ENCODE measurements around the gene DBNL. TPM values are rescaled to one million over a fixed set of nuclear protein-coding genes. Genes with fewer than 3 reads are reported as not detected.

The DBNL gene
- total RNA-seq, 1 donor from 2014 or later, result 85.0 TPM

DNA sequence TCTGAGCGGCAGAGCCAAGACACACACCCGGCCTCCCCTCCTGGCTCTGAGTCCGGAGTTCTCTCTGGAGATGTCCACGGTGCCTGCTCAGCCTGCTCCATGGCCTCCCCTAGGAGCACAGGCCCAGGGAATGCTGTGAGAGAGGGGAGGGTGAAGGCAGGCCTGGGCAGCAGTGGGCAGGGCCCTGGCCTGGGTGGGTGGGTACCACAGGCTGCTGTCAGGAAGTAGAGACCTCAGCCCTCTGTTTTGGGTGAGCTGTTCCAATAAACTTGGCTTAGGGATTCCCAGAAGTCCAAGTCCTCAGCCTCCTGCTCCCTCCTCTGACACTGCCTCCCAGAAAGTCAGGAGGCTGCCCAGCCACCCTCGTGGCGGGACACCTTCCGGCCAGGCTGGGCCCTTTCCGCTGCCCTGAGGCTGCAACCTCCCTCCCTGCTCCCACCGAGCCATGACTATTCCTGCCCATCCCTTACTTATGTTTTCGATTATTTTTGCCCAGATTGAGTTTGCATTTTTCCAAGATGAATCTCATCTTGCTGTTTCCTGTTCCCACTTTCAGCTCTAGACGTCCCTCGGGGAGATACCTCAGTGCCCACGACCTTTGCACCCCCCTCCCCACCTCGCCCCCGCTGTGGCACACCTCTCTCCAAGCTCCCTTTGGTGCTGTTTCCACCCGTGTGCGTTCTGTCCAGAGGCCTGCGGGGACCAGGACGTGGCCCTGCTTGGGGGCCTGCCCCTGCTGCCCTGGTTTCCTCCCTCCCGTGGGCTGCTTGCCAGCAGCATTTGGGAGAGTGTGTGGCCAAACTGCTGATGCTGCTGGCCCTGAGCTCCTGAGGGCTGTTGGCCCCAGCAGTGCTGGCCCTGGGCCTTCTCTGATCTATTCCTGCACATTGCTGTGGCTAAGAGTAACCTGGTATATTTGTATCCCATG, 43.7 kb downstream of the DBNL start:
- H3K27ac ChIP-seq (ENCODE audit: low read depth, low read length), result peak overlapping the region; percentile 90
- DNase-seq (ENCODE audit: low read depth) (peak; percentile 83), FAIRE-seq (no peak)
- Mint-ChIP-seq H3K4me3 (ENCODE audit: unreplicated experiment) (no peak overlapping the region), H3K9me3 (ENCODE audit: unreplicated experiment) (peaks cover 3% of the 10 kb centered on the region), H3K4me1 (ENCODE audit: low read depth, unreplicated experiment) (peaks cover 28% of the 10 kb centered on the region), H3K27ac (ENCODE audit: unreplicated experiment) (peak overlapping the region; percentile 53), H3K36me3 (ENCODE audit: low read depth, unreplicated experiment) (no peaks in the 10 kb centered on the region), H3K27me3 (ENCODE audit: low read depth, unreplicated experiment) (no peaks in the 10 kb centered on the region)
- peaks cover 27% of the 10 kb centered on the region for H3K4me1 ChIP-seq (ENCODE audit: insufficient read depth, low read length)
- H3K4me3 ChIP-seq (ENCODE audit: insufficient read depth, low read depth, low read length), result no peak overlapping the region
- no peaks in the 10 kb centered on the region for H4K20me1 ChIP-seq (ENCODE audit: insufficient read depth, low read length)
- peak overlapping the region; percentile 73 for H3K9ac ChIP-seq (ENCODE audit: low read length)
- H3K4me2 ChIP-seq (ENCODE audit: low read length), result peak overlapping the region; percentile 72
- TF ChIP-seq EZH2 (IDR thresholded peaks at IDR 0.05; ENCODE audit: insufficient read depth, low read length), result no peak
- TF ChIP-seq, protein P1, sequence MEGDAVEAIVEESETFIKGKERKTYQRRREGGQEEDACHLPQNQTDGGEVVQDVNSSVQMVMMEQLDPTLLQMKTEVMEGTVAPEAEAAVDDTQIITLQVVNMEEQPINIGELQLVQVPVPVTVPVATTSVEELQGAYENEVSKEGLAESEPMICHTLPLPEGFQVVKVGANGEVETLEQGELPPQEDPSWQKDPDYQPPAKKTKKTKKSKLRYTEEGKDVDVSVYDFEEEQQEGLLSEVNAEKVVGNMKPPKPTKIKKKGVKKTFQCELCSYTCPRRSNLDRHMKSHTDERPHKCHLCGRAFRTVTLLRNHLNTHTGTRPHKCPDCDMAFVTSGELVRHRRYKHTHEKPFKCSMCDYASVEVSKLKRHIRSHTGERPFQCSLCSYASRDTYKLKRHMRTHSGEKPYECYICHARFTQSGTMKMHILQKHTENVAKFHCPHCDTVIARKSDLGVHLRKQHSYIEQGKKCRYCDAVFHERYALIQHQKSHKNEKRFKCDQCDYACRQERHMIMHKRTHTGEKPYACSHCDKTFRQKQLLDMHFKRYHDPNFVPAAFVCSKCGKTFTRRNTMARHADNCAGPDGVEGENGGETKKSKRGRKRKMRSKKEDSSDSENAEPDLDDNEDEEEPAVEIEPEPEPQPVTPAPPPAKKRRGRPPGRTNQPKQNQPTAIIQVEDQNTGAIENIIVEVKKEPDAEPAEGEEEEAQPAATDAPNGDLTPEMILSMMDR (IDR thresholded peaks at IDR 0.05; ENCODE audit: insufficient read depth, low read depth, low read length), result no peak
- no peaks in the 10 kb centered on the region for H3K9me3 ChIP-seq (ENCODE audit: insufficient read depth, low read depth, low read length)
- no peaks in the 10 kb centered on the region for H3K36me3 ChIP-seq (ENCODE audit: insufficient read depth, low read length)
- H3K79me2 ChIP-seq (ENCODE audit: insufficient read depth, low read length), result no peaks in the 10 kb centered on the region
- peak overlapping the region; percentile 77 for H2AFZ ChIP-seq (ENCODE audit: low read depth, low read length)
- no peaks in the 10 kb centered on the region for H3K27me3 ChIP-seq (ENCODE audit: insufficient read depth, low read length)

DNA sequence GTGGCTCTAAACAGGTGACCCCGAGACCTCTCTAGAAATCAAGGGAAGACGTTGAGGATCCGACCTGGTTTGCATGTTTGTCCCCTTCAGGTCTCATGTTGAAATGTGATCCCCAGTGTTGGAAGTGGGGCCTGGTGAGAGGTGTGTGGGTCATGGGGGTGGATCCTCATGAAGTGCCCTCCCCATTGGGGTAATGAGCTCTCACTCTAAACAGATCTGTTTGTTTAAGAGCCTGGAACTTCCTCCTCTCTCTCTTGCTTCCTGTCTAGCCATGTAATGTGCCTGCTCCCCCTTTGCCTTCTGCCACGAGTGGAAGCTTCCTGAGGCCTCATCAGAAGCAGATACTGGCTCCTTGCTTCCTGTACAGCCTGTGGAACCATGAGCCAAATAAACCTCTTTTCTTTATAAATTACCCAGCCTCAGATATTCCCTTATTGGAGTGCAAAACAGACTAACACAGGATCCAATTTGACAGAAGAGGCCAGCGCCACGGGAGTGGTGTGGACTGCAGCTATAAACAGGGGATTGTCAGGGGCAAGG, 48.7 kb downstream of the DBNL start:
- no peaks in the 10 kb centered on the region for H3K79me2 ChIP-seq (ENCODE audit: insufficient read depth, low read length)
- Mint-ChIP-seq H3K9me3 (ENCODE audit: unreplicated experiment) (peaks cover 3% of the 10 kb centered on the region), H3K4me3 (ENCODE audit: unreplicated experiment) (no peak overlapping the region), H3K27ac (ENCODE audit: unreplicated experiment) (no peak overlapping the region), H3K36me3 (ENCODE audit: low read depth, unreplicated experiment) (no peaks in the 10 kb centered on the region), H3K4me1 (ENCODE audit: low read depth, unreplicated experiment) (peaks cover 15% of the 10 kb centered on the region), H3K27me3 (ENCODE audit: low read depth, unreplicated experiment) (no peaks in the 10 kb centered on the region)
- H3K36me3 ChIP-seq (ENCODE audit: insufficient read depth, low read length), result no peaks in the 10 kb centered on the region
- H3K9ac ChIP-seq (ENCODE audit: low read length), result no peak overlapping the region
- TF ChIP-seq, protein P1 (IDR thresholded peaks at IDR 0.05; ENCODE audit: insufficient read depth, low read depth, low read length), result no peak
- no peak for TF ChIP-seq EZH2 (IDR thresholded peaks at IDR 0.05; ENCODE audit: insufficient read depth, low read length)
- no peak overlapping the region for H3K27ac ChIP-seq (ENCODE audit: low read depth, low read length)
- H3K27me3 ChIP-seq (ENCODE audit: insufficient read depth, low read length), result no peaks in the 10 kb centered on the region
- FAIRE-seq, result no peak
- H3K4me1 ChIP-seq (ENCODE audit: insufficient read depth, low read length), result peaks cover 11% of the 10 kb centered on the region
- no peak for DNase-seq (ENCODE audit: low read depth)
- H3K9me3 ChIP-seq (ENCODE audit: insufficient read depth, low read depth, low read length), result no peaks in the 10 kb centered on the region
- H4K20me1 ChIP-seq (ENCODE audit: insufficient read depth, low read length), result no peaks in the 10 kb centered on the region
- no peak overlapping the region for H3K4me2 ChIP-seq (ENCODE audit: low read length)
- no peak overlapping the region for H2AFZ ChIP-seq (ENCODE audit: low read depth, low read length)
- no peak overlapping the region for H3K4me3 ChIP-seq (ENCODE audit: insufficient read depth, low read depth, low read length)

All from astrocyte (in vitro differentiated cells and primary cell).